HepG2 (cell line): Measurements from ENCODE around the gene CHKA.
"Not testable (repeated sequence)": the region's sequence is repeated elsewhere in the genome, so short reads cannot be mapped to it uniquely, and the experiment has no call there.

Experiments used
- MXI1 ChIP-seq: IDR thresholded peaks from 3 replicates; pipeline ENCODE4 v1.6.1; 2012; ENCODE audit warnings: low read depth, low read length, inconsistent platforms, borderline replicate concordance
- ZNF557 ChIP-seq: sonication (generic); formaldehyde crosslinking; IDR thresholded peaks from 2 replicates; pipeline ENCODE4 v1.4.0; 2020; ENCODE audit warnings: missing genetic modification reagents
- ZNF607 ChIP-seq: sonication (generic); formaldehyde crosslinking; IDR thresholded peaks from 2 replicates; pipeline ENCODE4 v1.5.1; 2020; ENCODE audit warnings: missing genetic modification reagents, mild to moderate bottlenecking, borderline replicate concordance
- ZSCAN12 ChIP-seq: sonication (generic); formaldehyde crosslinking; IDR thresholded peaks from 2 replicates; pipeline ENCODE4 v1.9.0; 2021; ENCODE audit warnings: mild to moderate bottlenecking, missing genetic modification reagents
- ZSCAN29 ChIP-seq: sonication (generic); formaldehyde crosslinking; conservative IDR thresholded peaks from 2 replicates; pipeline ENCODE4 v1.4.0; 2020; ENCODE audit warnings: mild to moderate bottlenecking, missing genetic modification reagents
- TF ChIP-seq, protein P1 (sequence below): sonication (generic); formaldehyde crosslinking; IDR thresholded peaks from 2 replicates; pipeline ENCODE4 v1.4.0; 2020; ENCODE audit warnings: missing genetic modification reagents

- TF ChIP-seq ZSCAN29 (CRISPR knock-in tag); ZNF557 (CRISPR knock-in tag); MXI1; ZNF607 (CRISPR knock-in tag); ZSCAN12: not testable (repeated sequence)
- TF ChIP-seq, protein P1, sequence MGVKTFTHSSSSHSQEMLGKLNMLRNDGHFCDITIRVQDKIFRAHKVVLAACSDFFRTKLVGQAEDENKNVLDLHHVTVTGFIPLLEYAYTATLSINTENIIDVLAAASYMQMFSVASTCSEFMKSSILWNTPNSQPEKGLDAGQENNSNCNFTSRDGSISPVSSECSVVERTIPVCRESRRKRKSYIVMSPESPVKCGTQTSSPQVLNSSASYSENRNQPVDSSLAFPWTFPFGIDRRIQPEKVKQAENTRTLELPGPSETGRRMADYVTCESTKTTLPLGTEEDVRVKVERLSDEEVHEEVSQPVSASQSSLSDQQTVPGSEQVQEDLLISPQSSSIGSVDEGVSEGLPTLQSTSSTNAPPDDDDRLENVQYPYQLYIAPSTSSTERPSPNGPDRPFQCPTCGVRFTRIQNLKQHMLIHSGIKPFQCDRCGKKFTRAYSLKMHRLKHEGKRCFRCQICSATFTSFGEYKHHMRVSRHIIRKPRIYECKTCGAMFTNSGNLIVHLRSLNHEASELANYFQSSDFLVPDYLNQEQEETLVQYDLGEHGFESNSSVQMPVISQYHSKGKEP (CRISPR knock-in tag) = not testable (repeated sequence)
Measured at GRCh38 chr11:68092946-68093345, 28.2 kb downstream of the CHKA start.
